NT2/D1 (cell line): Measurements from ENCODE around the gene SDK1.

Experiments
- YY1 ChIP-seq: IDR thresholded peaks from 2 replicates; pipeline ENCODE4 v1.6.1; 2011; ENCODE audit not compliant: insufficient read length, insufficient read depth
- ZNF274 ChIP-seq: IDR thresholded peaks from 2 replicates; pipeline ENCODE4 v1.6.1; 2011; ENCODE audit warnings: mild to moderate bottlenecking, low read depth, low read length

DNA sequence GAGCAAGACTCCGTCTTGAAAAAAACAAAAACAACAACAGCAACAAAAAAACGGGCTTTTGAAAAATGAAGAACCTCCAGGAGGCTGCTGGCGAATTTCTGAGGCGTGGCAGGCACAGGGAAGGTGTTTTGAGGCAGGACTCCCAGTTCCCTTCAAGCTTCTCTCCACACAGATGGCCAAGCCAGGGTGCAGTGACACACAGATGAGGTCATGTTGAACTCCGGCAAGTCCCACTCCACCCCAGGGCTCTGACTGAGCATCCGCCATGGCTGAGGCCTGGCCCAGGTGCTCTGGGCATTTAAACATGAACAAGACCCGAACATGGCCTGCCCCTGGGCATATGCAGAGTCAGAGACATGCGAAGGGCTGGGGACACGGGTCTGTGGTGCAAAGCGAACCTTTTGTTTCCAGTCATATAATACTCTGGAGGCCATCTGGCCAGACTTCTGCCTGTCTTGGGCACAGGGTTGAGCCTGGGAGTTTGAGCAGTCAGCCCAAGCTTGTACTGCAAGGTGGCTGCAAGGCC, 866.4 kb downstream of the SDK1 start:
- TF ChIP-seq YY1 (no peak), ZNF274 (no peak)
